ENCODE measurements around the gene BEST4.
"Not testable (repeated sequence)": the region's sequence is repeated elsewhere in the genome, so short reads cannot be mapped to it uniquely, and the experiment has no call there.

GRCh38 chr1:44797886-44798285, 9.9 kb upstream of the BEST4 start:
- TF ChIP-seq CTCF (IDR thresholded peaks at IDR 0.05; ENCODE audit: poor library complexity, severe bottlenecking); REST (IDR thresholded peaks at IDR 0.05; ENCODE audit: borderline replicate concordance): not testable (repeated sequence)

All from neural cell (in vitro differentiated cells).